ENCODE results near the gene RBBP8. TPM values are rescaled to one million over a fixed set of nuclear protein-coding genes. Genes with fewer than 3 reads are reported as not detected.

Gene RBBP8
- total RNA-seq, 2 donors from 2014 or later: 51.2 to 72.5 TPM

GRCh38 chr18:23065234-23065806 is 132.2 kb downstream of the RBBP8 start:
- DNase-seq (ENCODE audit: low spot score in 2 of 2): no peak
- peaks cover 12 to 21% of the 10 kb centered on the region in 2 donors for H3K9me3 Mint-ChIP-seq
- no peak for ATAC-seq
- no peak overlapping the region for H3K27ac Mint-ChIP-seq
- H3K36me3 Mint-ChIP-seq: peaks cover 13 to 15% of the 10 kb centered on the region in 2 donors

GRCh38 chr18:23066060-23066459 is 132.9 kb downstream of the RBBP8 start:
- ATAC-seq: no peak
- H3K36me3 Mint-ChIP-seq: peaks cover 20 to 22% of the 10 kb centered on the region in 2 donors
- no peak for DNase-seq (ENCODE audit: low spot score in 2 of 2)
- H3K27ac Mint-ChIP-seq: no peak overlapping the region
- H3K9me3 Mint-ChIP-seq: peaks cover 17 to 27% of the 10 kb centered on the region in 2 donors

GRCh38 chr18:23066504-23067039 is 133.4 kb downstream of the RBBP8 start:
- H3K27ac Mint-ChIP-seq: no peak overlapping the region
- ATAC-seq (no peak), DNase-seq (ENCODE audit: low spot score in 2 of 2) (no peak)
- peaks cover 21 to 31% of the 10 kb centered on the region in 2 donors for H3K9me3 Mint-ChIP-seq
- peaks cover 22 to 27% of the 10 kb centered on the region in 2 donors for H3K36me3 Mint-ChIP-seq

GRCh38 chr18:23067236-23067635 is 134.1 kb downstream of the RBBP8 start:
- DNase-seq (ENCODE audit: low spot score in 2 of 2) (no peak), ATAC-seq (no peak)
- H3K36me3 Mint-ChIP-seq: peaks cover 22 to 34% of the 10 kb centered on the region in 2 donors
- H3K9me3 Mint-ChIP-seq: peaks cover 26 to 36% of the 10 kb centered on the region in 2 donors
- H3K27ac Mint-ChIP-seq: no peak overlapping the region

GRCh38 chr18:23068011-23068410 is 134.9 kb downstream of the RBBP8 start:
- Mint-ChIP-seq H3K27ac (no peak overlapping the region), H3K9me3 (peaks cover 26 to 35% of the 10 kb centered on the region in 2 donors), H3K36me3 (peaks cover 22 to 35% of the 10 kb centered on the region in 2 donors)
- ATAC-seq (no peak), DNase-seq (ENCODE audit: low spot score in 2 of 2) (no peak)

- ATAC-seq: no peak
- no peak for DNase-seq (ENCODE audit: low spot score in 2 of 2)
- Mint-ChIP-seq H3K27ac (peak overlapping the region in 1 of 2 donors; percentile 41), H3K9me3 (peaks cover 26 to 28% of the 10 kb centered on the region in 2 donors), H3K36me3 (peaks cover 16 to 29% of the 10 kb centered on the region in 2 donors)
These were observed 135.6 kb downstream of the RBBP8 start for GRCh38 chr18:23068570-23069310.

- Mint-ChIP-seq H3K9me3 (peaks cover 26 to 28% of the 10 kb centered on the region in 2 donors), H3K27ac (peak overlapping the region in 1 of 2 donors; percentile 41), H3K36me3 (peaks cover 16 to 29% of the 10 kb centered on the region in 2 donors)
- DNase-seq (ENCODE audit: low spot score in 2 of 2) (no peak), ATAC-seq (peak in 1 of 2 donors; percentile 51)
These were observed 136.4 kb downstream of the RBBP8 start for GRCh38 chr18:23069481-23069880.

GRCh38 chr18:23069898-23070297 is 136.8 kb downstream of the RBBP8 start:
- Mint-ChIP-seq H3K36me3 (peaks cover 16 to 29% of the 10 kb centered on the region in 2 donors), H3K9me3 (peaks cover 26 to 28% of the 10 kb centered on the region in 2 donors), H3K27ac (peak overlapping the region in 1 of 2 donors; percentile 41)
- ATAC-seq (peak in 1 of 2 donors; percentile 6), DNase-seq (ENCODE audit: low spot score in 2 of 2) (no peak)

- peak; percentile 49 to 74 for DNase-seq (ENCODE audit: low spot score in 2 of 2)
- ATAC-seq: peak; percentile 95 to 96
- Mint-ChIP-seq H3K27ac (peak overlapping the region; percentile 83), H3K9me3 (peaks cover 26 to 28% of the 10 kb centered on the region in 2 donors), H3K36me3 (peaks cover 16 to 29% of the 10 kb centered on the region in 2 donors)
These were observed 138.2 kb downstream of the RBBP8 start for GRCh38 chr18:23071285-23071684.

GRCh38 chr18:23072079-23072478 is 139.0 kb downstream of the RBBP8 start:
- H3K27ac Mint-ChIP-seq: peak overlapping the region in 1 of 2 donors; percentile 83
- peaks cover 24 to 26% of the 10 kb centered on the region in 2 donors for H3K9me3 Mint-ChIP-seq
- H3K36me3 Mint-ChIP-seq: peaks cover 16 to 29% of the 10 kb centered on the region in 2 donors
- DNase-seq (ENCODE audit: low spot score in 2 of 2): no peak
- no peak for ATAC-seq

GRCh38 chr18:23073996-23074606 is 141.0 kb downstream of the RBBP8 start:
- peaks cover 16 to 29% of the 10 kb centered on the region in 2 donors for H3K36me3 Mint-ChIP-seq
- no peak for DNase-seq (ENCODE audit: low spot score in 2 of 2)
- ATAC-seq: no peak
- no peak overlapping the region for H3K27ac Mint-ChIP-seq
- peaks cover 22 to 23% of the 10 kb centered on the region in 2 donors for H3K9me3 Mint-ChIP-seq

Other genes starting within 250 kb of the RBBP8 start
- gene CABLES1, start 202.2 kb downstream of the RBBP8 start, total RNA-seq: 1 to 10 TPM; 5.6 to 6.5 TPM